Measurements from ENCODE around the gene GPN2.

Gene GPN2

GRCh38 chr1:26900815-26901511 is 10.9 kb upstream of the GPN2 start:
- DNase-seq (ENCODE audit: low spot score): no peak
- in situ Hi-C loops (cut with MboI; ENCODE audit: low pct_unique_long_range_greater_than_20kb, low sequenced_read_pairs, unreplicated experiment): no loop called here
- no peak for TF ChIP-seq CTCF (IDR thresholded peaks at IDR 0.05; ENCODE audit: extremely low read depth, insufficient read depth, missing control alignments)

GRCh38 chr1:26900001-26900814 is 10.1 kb upstream of the GPN2 start, which contains the start of gene GPATCH3:
GPATCH3 (minus strand) TSS chr1:26900467; CDS start chr1:26900442, 25 bp downstream.
- TF ChIP-seq CTCF (IDR thresholded peaks at IDR 0.05; ENCODE audit: extremely low read depth, insufficient read depth, missing control alignments): no peak
- in situ Hi-C loops (cut with MboI; ENCODE audit: low pct_unique_long_range_greater_than_20kb, low sequenced_read_pairs, unreplicated experiment): no loop called here
- peak; percentile 90 for DNase-seq (ENCODE audit: low spot score)

- no peak for TF ChIP-seq CTCF (IDR thresholded peaks at IDR 0.05; ENCODE audit: extremely low read depth, insufficient read depth, missing control alignments)
- in situ Hi-C loops (cut with MboI; ENCODE audit: low pct_unique_long_range_greater_than_20kb, low sequenced_read_pairs, unreplicated experiment): no loop called here
- no peak for DNase-seq (ENCODE audit: low spot score)
These were observed 7.3 kb upstream of the GPN2 start for GRCh38 chr1:26897351-26897750.

- in situ Hi-C loops (cut with MboI; ENCODE audit: low pct_unique_long_range_greater_than_20kb, low sequenced_read_pairs, unreplicated experiment): no loop called here
- DNase-seq (ENCODE audit: low spot score): no peak
- no peak for TF ChIP-seq CTCF (IDR thresholded peaks at IDR 0.05; ENCODE audit: extremely low read depth, insufficient read depth, missing control alignments)
These were observed 4.2 kb upstream of the GPN2 start for GRCh38 chr1:26894263-26894662.

- in situ Hi-C loops (cut with MboI; ENCODE audit: low pct_unique_long_range_greater_than_20kb, low sequenced_read_pairs, unreplicated experiment): no loop called here
- no peak for DNase-seq (ENCODE audit: low spot score)
- no peak for TF ChIP-seq CTCF (IDR thresholded peaks at IDR 0.05; ENCODE audit: extremely low read depth, insufficient read depth, missing control alignments)
These were observed 349 bp upstream of the GPN2 start for GRCh38 chr1:26890467-26890796.

GRCh38 chr1:26888231-26888630 is 1.9 kb downstream of the GPN2 start:
- no peak for DNase-seq (ENCODE audit: low spot score)
- in situ Hi-C loops (cut with MboI; ENCODE audit: low pct_unique_long_range_greater_than_20kb, low sequenced_read_pairs, unreplicated experiment): no loop called here
- no peak for TF ChIP-seq CTCF (IDR thresholded peaks at IDR 0.05; ENCODE audit: extremely low read depth, insufficient read depth, missing control alignments)
